RWPE2 (cell line): ENCODE results near the gene EVL.

Experiments used
- ATAC-seq: fragments of 200-7000 bp; cut with Tn5 transposase; 3 replicates; pipeline ENCODE4 v1.9.1; 2021; ENCODE audit warnings: low read depth
- DNase-seq: peaks from one replicate; pipeline ENCODE4 v3.0.0-alpha.2; 2020; ENCODE audit warnings: low spot score
- H3K27ac ChIP-seq: fragments of 450-650 bp; 2 replicates; pipeline ENCODE4 v1.5.1; 2017; ENCODE audit warnings: mild to moderate bottlenecking; ENCODE audit not compliant: poor library complexity, severe bottlenecking
- H3K27me3 ChIP-seq: fragments of 250-450 bp; sonication (Bioruptor Pico); 2 replicates; pipeline ENCODE4 v1.5.1; 2021; ENCODE audit warnings: mild to moderate bottlenecking, moderate library complexity; ENCODE audit not compliant: insufficient read depth, poor library complexity, severe bottlenecking
- H3K36me3 ChIP-seq: fragments of 250-450 bp; sonication (Bioruptor Pico); 2 replicates; pipeline ENCODE4 v1.5.1; 2020; ENCODE audit warnings: low read depth, mild to moderate bottlenecking, moderate library complexity
- H3K4me1 ChIP-seq: fragments of 250-450 bp; sonication (Bioruptor Pico); 2 replicates; pipeline ENCODE4 v1.5.1; 2021; ENCODE audit warnings: mild to moderate bottlenecking, moderate library complexity; ENCODE audit not compliant: insufficient read depth, poor library complexity, severe bottlenecking
- H3K4me3 ChIP-seq: fragments of 250-450 bp; sonication (Bioruptor Pico); 2 replicates; pipeline ENCODE4 v1.5.1; 2021; ENCODE audit warnings: mild to moderate bottlenecking, moderate library complexity; ENCODE audit not compliant: severe bottlenecking
- H3K9me3 ChIP-seq: fragments of 250-450 bp; sonication (Bioruptor Pico); 2 replicates; pipeline ENCODE4 v1.5.1; 2021; ENCODE audit warnings: mild to moderate bottlenecking, moderate library complexity; ENCODE audit not compliant: severe bottlenecking
- CTCF ChIP-seq: fragments of 450-650 bp; IDR thresholded peaks from one replicate; pipeline ENCODE4 v1.5.1; 2017; ENCODE audit warnings: mild to moderate bottlenecking, moderate library complexity; ENCODE audit not compliant: poor library complexity, severe bottlenecking

The EVL gene

GRCh38 chr14:100038065-100038464 is 27.2 kb upstream of the EVL start:
- Histone ChIP-seq H3K4me3 (no peak overlapping the region), H3K27me3 (no peaks in the 10 kb centered on the region), H3K27ac (no peak overlapping the region), H3K36me3 (no peaks in the 10 kb centered on the region), H3K9me3 (no peaks in the 10 kb centered on the region), H3K4me1 (peaks cover 15% of the 10 kb centered on the region)
- no peak for TF ChIP-seq CTCF
- DNase-seq, result no peak
- ATAC-seq, result no peak

GRCh38 chr14:100039903-100040302 is 25.3 kb upstream of the EVL start:
- peaks cover 8% of the 10 kb centered on the region for H3K4me1 ChIP-seq
- DNase-seq, result no peak
- H3K27me3 ChIP-seq, result no peaks in the 10 kb centered on the region
- no peaks in the 10 kb centered on the region for H3K36me3 ChIP-seq
- no peaks in the 10 kb centered on the region for H3K9me3 ChIP-seq
- no peak overlapping the region for H3K27ac ChIP-seq
- no peak for TF ChIP-seq CTCF
- ATAC-seq, result no peak
- no peak overlapping the region for H3K4me3 ChIP-seq

- Histone ChIP-seq H3K36me3 (no peaks in the 10 kb centered on the region), H3K27me3 (no peaks in the 10 kb centered on the region), H3K9me3 (no peaks in the 10 kb centered on the region), H3K4me1 (peaks cover 8% of the 10 kb centered on the region), H3K27ac (no peak overlapping the region), H3K4me3 (no peak overlapping the region)
- TF ChIP-seq CTCF, result no peak
- ATAC-seq (no peak), DNase-seq (no peak)
These were observed 24.0 kb upstream of the EVL start for GRCh38 chr14:100041271-100041670.

- no peak for ATAC-seq
- TF ChIP-seq CTCF, result no peak
- Histone ChIP-seq H3K36me3 (no peaks in the 10 kb centered on the region), H3K27me3 (no peaks in the 10 kb centered on the region), H3K4me3 (no peak overlapping the region), H3K9me3 (no peaks in the 10 kb centered on the region), H3K4me1 (peaks cover 4% of the 10 kb centered on the region), H3K27ac (no peak overlapping the region)
- DNase-seq, result no peak
These were observed 22.9 kb upstream of the EVL start for GRCh38 chr14:100042286-100042685.

GRCh38 chr14:100045642-100046344 is 19.4 kb upstream of the EVL start:
- Histone ChIP-seq H3K27ac (no peak overlapping the region), H3K4me3 (no peak overlapping the region), H3K36me3 (no peaks in the 10 kb centered on the region), H3K27me3 (no peaks in the 10 kb centered on the region), H3K4me1 (peaks cover 7% of the 10 kb centered on the region), H3K9me3 (no peaks in the 10 kb centered on the region)
- TF ChIP-seq CTCF, result no peak
- ATAC-seq, result no peak
- no peak for DNase-seq
